HCT116 (cell line): ENCODE results near the gene CEP97. TPM values are rescaled to one million over a fixed set of nuclear protein-coding genes. Genes with fewer than 3 reads are reported as not detected.
"Not testable (repeated sequence)": the region's sequence is repeated elsewhere in the genome, so short reads cannot be mapped to it uniquely, and the experiment has no call there.

ENCODE experiments used
- ATAC-seq: fragments of 200-7000 bp; cut with Tn5 transposase; 2 replicates; pipeline ENCODE4 v1.9.1; 2020; ENCODE audit warnings: mild to moderate bottlenecking, moderate library complexity
- BruUV-seq: library from RNA; stranded (reverse); fragments of 400-500 nt; replicated peaks from 2 replicates; lab custom pipeline; 2021; lab: Mats Ljungman, UMichigan
- CTCF ChIA-PET: fragments of 300-600 bp; sonication (Branson Sonifier 250); formaldehyde crosslinking; loops from one replicate; lab custom pipeline; 2021; ENCODE audit warnings: antibody characterized with exemption; lab: Charles Lee
- POLR2A ChIA-PET: fragments of 300-600, 350-600 bp; sonication (Branson Sonifier 250); formaldehyde crosslinking; loops from one replicate; lab custom pipeline; 2021; ENCODE audit warnings: antibody characterized with exemption; lab: Charles Lee
- RAD21 ChIA-PET, 2 experiments: fragments of 300-600 bp; sonication (Branson Sonifier 250); formaldehyde crosslinking; loops; one replicate each; lab custom pipeline; 2023; ENCODE audit warnings: low total read pairs in 2 of 2; ENCODE audit not compliant: uncharacterized antibody in 2 of 2, unreplicated experiment in 2 of 2, low non-redundant PET in 1 of 2; lab: Charles Lee
- DNase-seq: peaks from one replicate; pipeline ENCODE4 v3.0.0-alpha.2; 2010; ENCODE audit warnings: low read depth, low spot score
- H2AFZ ChIP-seq: fragments of 200-600 bp; shearing (Covaris generic), sonication (generic); 2 replicates; pipeline ENCODE4 v1.6.1; 2017; ENCODE audit warnings: low read depth, mixed run types, mixed read lengths, antibody characterized with exemption, low read length; ENCODE audit not compliant: poor library complexity, severe bottlenecking
- H3K27ac ChIP-seq: 2 replicates; pipeline ENCODE4 v1.5.1; 2012; ENCODE audit warnings: low read depth, low read length
- H3K27me3 ChIP-seq: fragments of 200-600 bp; sonication (generic); 2 replicates; pipeline ENCODE4 v1.6.1; 2016; ENCODE audit warnings: mixed run types, low read length, mixed read lengths; ENCODE audit not compliant: insufficient read depth
- H3K36me3 ChIP-seq, 2 experiments: fragments of 200-500 bp in 1 of 2; fragments of 200-600 bp in 1 of 2; sonication (Bioruptor generic) in 1 of 2; sonication (generic) in 1 of 2; 2 replicates each; pipeline versions ENCODE4 v1.5.1 to v1.6.1; 2014 to 2016; ENCODE audit warnings: low read length in 2 of 2, inconsistent platforms in 1 of 2, mixed read lengths in 1 of 2, mixed run types in 1 of 2; ENCODE audit not compliant: insufficient read depth in 2 of 2, control insufficient read depth in 1 of 2
- H3K4me1 ChIP-seq, 2 experiments: fragments of 200-600 bp in 1 of 2; sonication (generic) in 1 of 2; 2 replicates each; pipeline versions ENCODE4 v1.5.1 to v1.6.1; 2012 to 2017; ENCODE audit warnings: low read length in 2 of 2, inconsistent platforms in 1 of 2, mild to moderate bottlenecking in 1 of 2, mixed read lengths in 1 of 2, mixed run types in 1 of 2, moderate library complexity in 1 of 2; ENCODE audit not compliant: insufficient read depth in 2 of 2, control insufficient read depth in 1 of 2
- H3K4me2 ChIP-seq: fragments of 200-600 bp; sonication (generic); 2 replicates; pipeline ENCODE4 v1.6.1; 2017; ENCODE audit warnings: mixed run types, low read length, mixed read lengths
- H3K4me3 ChIP-seq, 2 experiments: fragments of 200-600 bp in 1 of 2; sonication (generic) in 1 of 2; replicated peaks in 1 of 2; 2 replicates each; pipeline ENCODE4 v1.5.1; 2011 to 2016; ENCODE audit warnings: low read length in 2 of 2, control low read depth in 1 of 2, low read depth in 1 of 2, mild to moderate bottlenecking in 1 of 2, mixed read lengths in 1 of 2, mixed run types in 1 of 2
- H3K79me2 ChIP-seq: fragments of 200-600 bp; sonication (generic); 2 replicates; pipeline ENCODE4 v1.6.1; 2017; ENCODE audit warnings: mild to moderate bottlenecking, mixed run types, low read length, moderate library complexity, mixed read lengths; ENCODE audit not compliant: insufficient read depth
- H3K9ac ChIP-seq: fragments of 200-600 bp; sonication (generic); 2 replicates; pipeline ENCODE4 v1.6.1; 2016; ENCODE audit warnings: low read length, mixed read lengths
- H3K9me2 ChIP-seq: fragments of 200-600 bp; sonication (generic), shearing (Covaris generic); 2 replicates; pipeline ENCODE4 v1.6.1; 2017; ENCODE audit warnings: mixed run types, mild to moderate bottlenecking, moderate library complexity; ENCODE audit not compliant: insufficient read depth
- H3K9me3 ChIP-seq, 2 experiments: fragments of 200-500 bp in 1 of 2; fragments of 200-600 bp in 1 of 2; sonication (Bioruptor generic) in 1 of 2; sonication (generic) in 1 of 2; 2 replicates each; pipeline ENCODE4 v1.6.1; 2014 to 2017; ENCODE audit warnings: low read length in 2 of 2, mixed read lengths in 2 of 2, inconsistent platforms in 1 of 2, low read depth in 1 of 2, mild to moderate bottlenecking in 1 of 2, mixed run types in 1 of 2, moderate library complexity in 1 of 2; ENCODE audit not compliant: control insufficient read depth in 1 of 2, insufficient read depth in 1 of 2
- H4K20me1 ChIP-seq: fragments of 200-600 bp; sonication (generic), shearing (Covaris generic); 2 replicates; pipeline ENCODE4 v1.6.1; 2017; ENCODE audit warnings: mixed run types, mild to moderate bottlenecking, moderate library complexity; ENCODE audit not compliant: insufficient read depth
- ATF3 ChIP-seq: IDR thresholded peaks from 2 replicates; pipeline ENCODE4 v1.6.1; 2012
- CEBPB ChIP-seq: IDR thresholded peaks from 2 replicates; pipeline ENCODE4 v1.6.1; 2012; ENCODE audit warnings: low read depth
- EGR1 ChIP-seq: IDR thresholded peaks from 2 replicates; pipeline ENCODE4 v1.6.1; 2012; ENCODE audit warnings: low read depth
- ELF1 ChIP-seq: IDR thresholded peaks from 2 replicates; pipeline ENCODE4 v1.6.1; 2012; ENCODE audit warnings: low read depth, borderline replicate concordance
- EZH2 ChIP-seq: fragments of 200-600 bp; sonication (generic); IDR thresholded peaks from 2 replicates; pipeline ENCODE4 v1.6.1; 2017; ENCODE audit warnings: antibody characterized with exemption, mixed run types
- EZH2phosphoT487 ChIP-seq: fragments of 200-600 bp; IDR thresholded peaks from 2 replicates; pipeline ENCODE4 v1.6.1; 2018; ENCODE audit warnings: antibody characterized with exemption, borderline replicate concordance
- FOSL1 ChIP-seq: IDR thresholded peaks from 2 replicates; pipeline ENCODE4 v1.6.1; 2012; ENCODE audit warnings: low read depth
- JUND ChIP-seq: IDR thresholded peaks from 2 replicates; pipeline ENCODE4 v1.6.1; 2012
- MAX ChIP-seq: IDR thresholded peaks from 2 replicates; pipeline ENCODE4 v1.6.1; 2012
- POLR2AphosphoS5 ChIP-seq: IDR thresholded peaks from 2 replicates; pipeline ENCODE4 v1.6.1; 2011; ENCODE audit warnings: mild to moderate bottlenecking, low read depth, low read length, moderate library complexity
- RAD21 ChIP-seq: IDR thresholded peaks from 2 replicates; pipeline ENCODE4 v1.6.1; 2012; ENCODE audit warnings: low read depth, mild to moderate bottlenecking
- REST ChIP-seq: IDR thresholded peaks from 2 replicates; pipeline ENCODE4 v1.6.1; 2012; ENCODE audit warnings: low read depth
- SIN3A ChIP-seq: IDR thresholded peaks from 2 replicates; pipeline ENCODE4 v1.6.1; 2012; ENCODE audit warnings: low read depth
- SRF ChIP-seq: IDR thresholded peaks from 2 replicates; pipeline ENCODE4 v1.6.1; 2012; ENCODE audit warnings: low read depth
- TCF7L2 ChIP-seq: IDR thresholded peaks from 2 replicates; pipeline ENCODE4 v1.7.0; 2011; ENCODE audit warnings: borderline replicate concordance, inconsistent platforms; ENCODE audit not compliant: insufficient read depth, insufficient read length; ENCODE audit errors: extremely low read depth
- YY1 ChIP-seq: IDR thresholded peaks from 2 replicates; pipeline ENCODE4 v1.6.1; 2011; ENCODE audit warnings: low read length, low read depth, moderate library complexity, mild to moderate bottlenecking; ENCODE audit not compliant: insufficient replicate concordance; ENCODE audit errors: extremely low read depth
- ZFX ChIP-seq: fragments of 450-650 bp; IDR thresholded peaks from 2 replicates; pipeline ENCODE4 v1.6.1; 2017
- intact Hi-C: fragments of 100-400 bp; cut with micrococcal nuclease; formaldehyde crosslinking; loops from 2 replicates; pipeline ENCODE4 v1.10.0; 2022
- total RNA-seq: library from RNA; stranded (reverse); gene quantifications from one replicate; pipeline ENCODE4 v1.2.1, GENCODE V29; 2021; ENCODE audit not compliant: unreplicated experiment

CEP97 gene
- total RNA-seq, 1 experiment from 2014 or later: 15.7 TPM

- DNase-seq: no peak
- no peaks in the 10 kb centered on the region for H3K27me3 ChIP-seq
- no peak overlapping the region for H2AFZ ChIP-seq
- ChIA-PET CTCF (no interaction called here), RAD21 (no interaction called here), POLR2A (no interaction called here)
- H3K9ac ChIP-seq: no peak overlapping the region
- no peak for ATAC-seq
- no peaks in the 10 kb centered on the region for H3K79me2 ChIP-seq
- no peak overlapping the region for H3K4me2 ChIP-seq
- no peaks in the 10 kb centered on the region for H3K4me1 ChIP-seq
- H3K27ac ChIP-seq: no peak overlapping the region
- no peaks in the 10 kb centered on the region for H3K9me3 ChIP-seq
- no TSS peak for BruUV-seq
- no peak overlapping the region for H3K4me3 ChIP-seq
- intact Hi-C loops: no loop called here
- TF ChIP-seq CEBPB (no peak), ZFX (no peak), SRF (no peak), ATF3 (no peak), ELF1 (no peak), YY1 (no peak), EZH2phosphoT487 (no peak), SIN3A (no peak), MAX (no peak), RAD21 (no peak), JUND (no peak), TCF7L2 (no peak), FOSL1 (no peak), EZH2 (no peak), POLR2AphosphoS5 (no peak), REST (no peak), EGR1 (no peak)
- no peaks in the 10 kb centered on the region for H4K20me1 ChIP-seq
- no peaks in the 10 kb centered on the region for H3K9me2 ChIP-seq
- H3K36me3 ChIP-seq: peaks cover 25 to 29% of the 10 kb centered on the region in 2 experiments; a peak in 3 of 4 replicates
These were observed 11.4 kb downstream of the CEP97 start for GRCh38 chr3:101735833-101736232.

- H3K79me2 ChIP-seq, H3K4me2 ChIP-seq, BruUV-seq, H4K20me1 ChIP-seq, H3K4me1 ChIP-seq, intact Hi-C loops, H3K36me3 ChIP-seq, RAD21 ChIA-PET, DNase-seq, H3K27me3 ChIP-seq, POLR2A ChIA-PET, H3K9ac ChIP-seq, H3K27ac ChIP-seq, H3K9me3 ChIP-seq, H3K4me3 ChIP-seq, H2AFZ ChIP-seq, H3K9me2 ChIP-seq, ATAC-seq, CTCF ChIA-PET: not testable (repeated sequence)
These were observed 17.5 kb downstream of the CEP97 start for GRCh38 chr3:101741914-101742313.
